ENCODE data around the gene CDKN2AIPNL.
"Not testable (repeated sequence)": the region's sequence is repeated elsewhere in the genome, so short reads cannot be mapped to it uniquely, and the experiment has no call there.

Gene CDKN2AIPNL

GRCh38 chr5:134397196-134397595 is 14.5 kb downstream of the CDKN2AIPNL start:
- DNase-seq (ENCODE audit: low spot score): no peak

GRCh38 chr5:134396274-134396673 is 15.4 kb downstream of the CDKN2AIPNL start:
- no peak for DNase-seq (ENCODE audit: low spot score)

DNA sequence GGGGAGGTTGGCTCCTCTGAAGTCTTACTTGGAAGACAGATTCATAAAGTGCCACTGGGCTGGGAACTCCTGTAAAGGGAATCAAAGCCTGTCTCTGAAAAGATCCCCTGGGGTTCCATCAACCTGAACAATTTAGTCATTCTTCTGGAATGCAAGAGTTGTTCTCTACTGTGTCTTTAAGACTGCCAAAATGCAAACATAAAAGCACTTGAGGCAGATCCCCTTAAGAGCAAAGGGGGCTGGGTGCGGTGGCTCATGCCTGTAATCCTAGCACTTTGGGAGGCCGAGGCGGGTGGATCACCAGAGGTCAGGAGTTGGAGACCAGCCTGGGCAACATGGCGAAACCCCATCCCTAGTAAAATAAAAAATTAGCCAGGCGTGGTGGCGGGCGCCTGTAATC is 16.7 kb downstream of the CDKN2AIPNL start:
- no peak for DNase-seq (ENCODE audit: low spot score)

DNA sequence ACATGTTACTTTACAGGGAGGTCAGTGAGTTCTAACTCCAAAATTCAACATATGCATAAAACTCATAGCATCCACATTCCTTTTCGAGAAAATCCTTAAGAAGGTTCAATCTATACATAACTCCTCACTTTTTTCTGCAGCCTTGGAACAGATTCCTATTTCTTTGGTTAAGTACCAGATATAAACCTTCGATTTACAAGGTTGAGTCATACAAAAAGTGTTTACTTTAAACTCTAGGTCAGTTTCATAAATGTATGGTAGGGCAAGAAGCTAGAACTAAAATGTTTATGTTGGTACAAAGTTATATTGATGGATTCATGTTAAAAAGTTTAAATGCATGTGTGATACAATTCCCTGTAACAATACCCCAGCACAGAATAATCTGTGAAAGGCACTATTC is 19.4 kb downstream of the CDKN2AIPNL start:
- DNase-seq (ENCODE audit: low spot score): no peak

GRCh38 chr5:134387443-134387842 is 24.2 kb downstream of the CDKN2AIPNL start:
- DNase-seq (ENCODE audit: low spot score): no peak

- DNase-seq (ENCODE audit: low spot score): no peak
Observed at GRCh38 chr5:134383980-134384697, 27.5 kb downstream of the CDKN2AIPNL start.

DNA sequence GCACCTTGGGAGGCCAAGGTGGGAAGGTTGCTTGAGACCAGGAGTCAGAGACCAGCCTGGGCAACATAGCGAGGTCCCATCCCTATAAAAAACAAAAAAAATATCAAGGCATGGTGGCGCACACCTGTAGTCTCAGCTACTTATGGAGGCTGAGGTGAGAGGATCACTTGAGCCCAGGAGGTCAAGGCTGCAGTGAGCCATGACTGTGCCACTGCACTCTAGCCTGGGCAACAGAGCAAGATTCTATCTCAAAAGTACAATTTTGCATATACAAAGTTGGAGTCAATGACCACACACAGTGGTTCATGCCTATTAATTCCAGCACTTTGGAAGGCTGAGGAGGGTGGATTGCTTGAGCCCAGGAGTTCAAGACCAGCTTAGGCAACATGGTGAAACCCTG is 29.5 kb downstream of the CDKN2AIPNL start:
- DNase-seq (ENCODE audit: low spot score): not testable (repeated sequence)

- DNase-seq (ENCODE audit: low spot score): no peak
Observed at GRCh38 chr5:134380346-134380745, 31.3 kb downstream of the CDKN2AIPNL start.

DNA sequence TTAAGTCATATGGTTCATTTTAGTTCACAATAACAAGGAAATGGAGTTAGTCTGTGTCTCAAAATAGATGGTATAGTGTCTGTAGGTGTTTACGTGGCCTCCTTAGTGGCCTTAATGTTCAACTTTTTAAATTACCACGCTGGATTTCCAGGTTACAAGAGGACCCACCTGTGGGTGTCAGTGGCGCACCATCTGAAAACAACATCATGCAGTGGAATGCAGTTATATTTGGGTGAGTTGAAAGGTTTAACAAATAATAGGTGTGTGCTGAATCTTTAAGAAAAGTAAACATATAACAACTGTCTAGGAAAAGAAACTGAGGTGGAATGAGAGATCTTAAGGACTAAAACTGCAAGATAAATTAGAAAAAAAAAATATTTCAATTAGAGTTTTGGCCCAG is 37.4 kb downstream of the CDKN2AIPNL start:
- no peak for DNase-seq (ENCODE audit: low spot score)

DNA sequence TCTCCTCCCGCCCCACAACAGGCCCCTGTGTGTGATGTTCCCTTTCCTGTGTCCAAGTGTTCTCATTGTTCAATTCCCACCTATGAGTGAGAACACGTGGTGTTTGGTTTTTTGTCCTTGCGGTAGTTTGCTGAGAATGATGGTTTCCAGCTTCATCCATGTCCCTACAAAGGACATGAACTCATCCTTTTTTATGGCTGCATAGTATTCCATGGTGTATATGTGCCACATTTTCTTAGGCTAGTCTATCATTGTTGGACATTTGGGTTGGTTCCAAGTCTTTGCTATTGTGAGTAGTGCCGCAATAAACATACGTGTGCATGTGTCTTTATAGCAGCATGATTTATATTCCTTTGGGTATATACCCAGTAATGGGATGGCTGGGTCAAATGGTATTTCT is 38.0 kb downstream of the CDKN2AIPNL start:
- not testable (repeated sequence) for DNase-seq (ENCODE audit: low spot score)

DNA sequence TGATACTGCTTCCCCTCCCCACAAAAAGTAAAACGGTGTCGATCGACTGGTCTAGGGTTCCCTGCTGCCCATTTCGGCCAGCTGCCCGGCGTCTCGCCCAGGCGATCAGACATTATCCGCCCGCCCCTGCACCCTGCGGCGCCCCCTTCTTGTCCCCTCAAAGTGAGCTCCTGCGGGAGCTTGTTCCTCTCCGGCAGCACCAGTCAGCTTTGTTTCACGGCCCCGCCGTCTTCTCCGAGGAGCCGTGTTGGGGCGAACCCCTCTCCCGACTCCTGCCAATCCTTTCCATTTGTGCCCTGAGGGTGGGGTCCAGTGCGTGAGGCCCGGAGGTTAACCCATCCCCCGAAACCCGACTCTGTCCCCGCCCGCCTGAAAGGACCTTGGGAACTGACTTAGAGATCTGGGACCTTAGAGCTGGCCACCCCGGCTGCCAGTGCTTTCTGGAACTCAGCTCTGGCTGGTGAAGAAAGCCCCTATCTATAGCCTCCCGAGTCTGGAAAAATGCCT is 39.8 kb downstream of the CDKN2AIPNL start:
- DNase-seq (ENCODE audit: low spot score): peak; percentile 61

GRCh38 chr5:134370871-134371833 is 40.5 kb downstream of the CDKN2AIPNL start, which contains the start of gene UBE2B:
UBE2B (plus strand) TSS chr5:134371569; CDS start chr5:134371596, 27 bp downstream.
- peak; percentile 100 for DNase-seq (ENCODE audit: low spot score)

GRCh38 chr5:134370311-134370870 is 41.3 kb downstream of the CDKN2AIPNL start:
- no peak for DNase-seq (ENCODE audit: low spot score)

- no peak for DNase-seq (ENCODE audit: low spot score)
Observed at GRCh38 chr5:134365604-134366003, 46.1 kb downstream of the CDKN2AIPNL start.

GRCh38 chr5:134355681-134356080 is 56.0 kb downstream of the CDKN2AIPNL start:
- no peak for DNase-seq (ENCODE audit: low spot score)
